ENCODE data around the gene MICAL3.

GRCh38 chr22:17930455-17931313, 93.7 kb downstream of the MICAL3 start:
- TF ChIP-seq CTCF (IDR thresholded peaks at IDR 0.05): no peak
- no peak for TF ChIP-seq EP300 (IDR thresholded peaks at IDR 0.05; ENCODE audit: low read depth)
- no peak for TF ChIP-seq POLR2A (IDR thresholded peaks at IDR 0.05)
- no peak for TF ChIP-seq POLR2AphosphoS5 (IDR thresholded peaks at IDR 0.05)
